Heart left ventricle (tissue), 16 donors: ENCODE results near the gene ZDHHC14. TPM values are rescaled to one million over a fixed set of nuclear protein-coding genes. Genes with fewer than 3 reads are reported as not detected.

Source experiments
- ATAC-seq, 4 donors: fragments of 200-7000 bp; cut with Tn5 transposase; one replicate each; pipeline ENCODE4 v1.9.1; 2020 to 2022; ENCODE audit warnings: moderate library complexity in 4 of 4, mild to moderate bottlenecking in 3 of 4, moderate number of reproducible peaks in 1 of 4
- DNase-seq, 5 donors: peaks; one replicate each; pipeline ENCODE4 v3.0.0-alpha.2; 2020
- H3K27ac ChIP-seq, 12 donors: fragments of 200-600 bp; sonication (generic) in 4 of 12; one replicate each; pipeline versions ENCODE4 v1.5.0 to v1.8.0; 2016 to 2022; ENCODE audit warnings: mild to moderate bottlenecking in 2 of 12
- H3K27me3 ChIP-seq, 9 donors: fragments of 200-600 bp; sonication (generic) in 2 of 9; one replicate each; pipeline versions ENCODE4 v1.5.1 to v1.8.0; 2016 to 2022; ENCODE audit warnings: mild to moderate bottlenecking in 3 of 9
- H3K36me3 ChIP-seq, 9 donors: fragments of 200-600 bp; sonication (generic) in 2 of 9; one replicate each; pipeline versions ENCODE4 v1.5.0 to v1.8.0; 2018 to 2022; ENCODE audit warnings: mild to moderate bottlenecking in 2 of 9
- H3K4me1 ChIP-seq, 12 donors: fragments of 200-600 bp; sonication (generic) in 4 of 12; one replicate each; pipeline versions ENCODE4 v1.5.0 to v1.8.0; 2016 to 2022; ENCODE audit warnings: mild to moderate bottlenecking in 3 of 12
- H3K4me3 ChIP-seq, 12 donors: fragments of 200-600 bp; sonication (generic) in 4 of 12; one replicate each; pipeline versions ENCODE4 v1.5.0 to v1.8.0; 2017 to 2022; ENCODE audit warnings: mild to moderate bottlenecking in 9 of 12, moderate library complexity in 4 of 12
- H3K9me3 ChIP-seq, 12 donors: fragments of 200-600 bp; sonication (generic) in 4 of 12; one replicate each; pipeline versions ENCODE4 v1.5.0 to v1.8.0; 2016 to 2022; ENCODE audit warnings: mild to moderate bottlenecking in 1 of 12
- CTCF ChIP-seq, 12 donors: fragments of 200-600 bp; sonication (generic) in 4 of 12; IDR thresholded peaks; one replicate each; pipeline versions ENCODE4 v1.5.0 to v1.8.0; 2018 to 2022; ENCODE audit warnings: antibody characterized with exemption in 12 of 12, mild to moderate bottlenecking in 5 of 12
- POLR2A ChIP-seq, 2 donors: fragments of 450-650 bp; IDR thresholded peaks; one replicate each; pipeline ENCODE4 v1.6.1; 2017; ENCODE audit warnings: antibody characterized with exemption in 2 of 2, mild to moderate bottlenecking in 2 of 2, moderate library complexity in 2 of 2
- WGBS, 4 donors: extraction: QIAGEN DNeasy Blood & Tissue Kit in 2 of 4; methylation state at CpG; one replicate each; pipeline versions ENCODE4 v1.1.5 to v1.1.7; 2013 to 2018; 5-methylcytosine and 5-hydroxymethylcytosine counted together
- intact Hi-C, 10 donors: fragments of 100-400 bp; cut with DNase I; formaldehyde crosslinking; loops; one replicate each; pipeline versions ENCODE4 v1.11.1 to v1.14.2; 2022
- polyA plus RNA-seq, 2 donors: library from polyadenylated mRNA; stranded (reverse); fragments of 200-250 nt; gene quantifications; one replicate each; pipeline ENCODE4 v1.2.3, GENCODE V29; 2013
- total RNA-seq, 9 donors: library from RNA; depleted of rRNA in 2 of 9; stranded (reverse); fragments of >200 nt in 2 of 9; fragmentation: NEBNext Ultra II Directional in 3 of 9; extraction: Animal tissue kit (Norgen Biotek cat#: 25700) in 3 of 9; gene quantifications; one replicate each; pipeline versions ENCODE4 v1.1.0 to v1.2.4, GENCODE V29; 2016 to 2023
- donor health status: ischemic (EF 13 %, LVEDD 7.1; RV severe dilation, severe dysfunction).
- donor health status: healthy with polysubstance abuse.
- donor health status: DM: no; HTN: yes; CAD: no.
- donor health status: DM: no; HTN: no; CAD: no.
- donor health status: ischemic (EF 25% LVEDD 6.9; RV normal size, moderate dysfunction).
- donor health status: ischemic (EF 25% LVEDD 5.7; RV mildly dilated, moderate dysfunction).
- donor health status: healthy.
- donor health status: DM: yes; HTN: yes; CAD: no.
- donor health status: ischemic (EF 35%, LVEDD 5.7; RV mildly dilated, moderate dysfunction).
- donor health status: nonischemic (EF 11% LVEDD 7.7; RV severe dilation, severe dysfunction).
- donor health status: DM: yes; HTN: yes; CAD: no.
- donor health status: PGD.
- donor health status: ischemic (EF 29% LVEDD 5.4; RV normal size, mild dysfunction).
- donor health status: nonischemic (EF 23%, LVEDD 6.1; RV moderate dilation, normal function).

The ZDHHC14 gene
- total and polyA plus RNA-seq, 11 donors = 7.0 to 25.8 (median 15.4) TPM

GRCh38 chr6:157650801-157651200, 269.8 kb downstream of the ZDHHC14 start:
- Histone ChIP-seq H3K36me3 (peaks cover 0 to 27% (median 9%) of the 10 kb centered on the region in 9 donors), H3K4me3 (no peak overlapping the region), H3K9me3 (no peaks in the 10 kb centered on the region), H3K4me1 (peaks cover 0 to 18% (median 6%) of the 10 kb centered on the region in 12 donors), H3K27ac (no peak overlapping the region), H3K27me3 (no peaks in the 10 kb centered on the region)
- WGBS, 4 donors = 92 to 99% (median 95%) methylated on average over 7 of the region's 7 CpGs
- ATAC-seq = no peak
- intact Hi-C loops = no loop called here
- TF ChIP-seq POLR2A (IDR thresholded peaks at IDR 0.05) = no peak
- TF ChIP-seq CTCF (IDR thresholded peaks at IDR 0.05) = no peak
- DNase-seq = no peak

- ATAC-seq = no peak
- H3K4me1 ChIP-seq = peaks cover 0 to 18% (median 6%) of the 10 kb centered on the region in 12 donors
- no peaks in the 10 kb centered on the region for H3K27me3 ChIP-seq
- H3K36me3 ChIP-seq = peaks cover 0 to 32% (median 12%) of the 10 kb centered on the region in 9 donors
- TF ChIP-seq POLR2A (IDR thresholded peaks at IDR 0.05) (no peak), CTCF (IDR thresholded peaks at IDR 0.05) (no peak)
- H3K4me3 ChIP-seq = no peak overlapping the region
- intact Hi-C loops = no loop called here
- WGBS, 4 donors = 89 to 98% (median 92%) methylated on average over 12 to 13 of the region's 13 CpGs
- H3K27ac ChIP-seq = no peak overlapping the region
- H3K9me3 ChIP-seq = no peaks in the 10 kb centered on the region
- no peak for DNase-seq
Observed at GRCh38 chr6:157651731-157652490, 270.9 kb downstream of the ZDHHC14 start.

DNA sequence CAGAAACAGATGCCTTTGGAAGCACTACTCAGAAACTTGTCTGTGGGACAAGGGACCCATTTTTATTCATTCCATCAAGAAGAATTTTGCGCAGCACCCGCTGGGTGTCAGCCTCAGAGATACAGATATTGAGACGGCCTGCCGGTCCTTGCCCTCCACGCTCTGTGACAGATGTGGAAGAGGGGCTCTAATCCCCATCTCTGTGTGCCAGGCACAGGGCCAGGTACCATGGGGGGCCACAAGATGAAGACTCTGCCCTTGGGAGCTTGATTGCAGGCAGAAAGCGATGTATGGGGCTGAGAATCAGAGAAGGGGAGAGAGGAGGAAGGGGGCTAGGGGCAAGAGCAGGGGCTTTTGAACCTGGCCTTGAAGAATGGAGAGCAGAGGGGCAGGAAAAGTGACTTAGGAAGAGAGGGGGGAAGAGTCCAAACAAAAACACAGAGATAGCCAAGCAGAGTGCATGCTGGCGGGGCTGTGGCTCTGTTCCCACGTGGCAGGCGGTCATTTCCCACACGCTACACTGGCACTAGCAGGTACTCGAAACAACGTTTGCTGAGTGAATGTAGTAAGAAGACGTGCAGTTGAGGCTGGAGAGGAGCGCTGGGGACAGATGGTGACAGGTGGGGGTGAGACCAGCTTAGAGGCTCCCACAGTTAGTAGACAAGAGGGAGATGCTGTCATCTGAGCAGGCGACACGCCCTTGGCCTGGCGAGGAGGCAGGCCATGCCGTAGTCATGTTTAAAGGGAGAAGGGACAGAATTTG, 271.8 kb downstream of the ZDHHC14 start:
- intact Hi-C loops = no loop called here
- Histone ChIP-seq H3K27me3 (no peaks in the 10 kb centered on the region), H3K27ac (no peak overlapping the region), H3K4me3 (no peak overlapping the region), H3K9me3 (no peaks in the 10 kb centered on the region), H3K36me3 (peaks cover 0 to 36% (median 12%) of the 10 kb centered on the region in 9 donors), H3K4me1 (peaks cover 0 to 18% (median 6%) of the 10 kb centered on the region in 12 donors)
- TF ChIP-seq CTCF (IDR thresholded peaks at IDR 0.05) (no peak), POLR2A (IDR thresholded peaks at IDR 0.05) (no peak)
- ATAC-seq (no peak), DNase-seq (no peak)
- 94 to 97% (median 96%) methylated on average over 18 of the region's 18 CpGs for WGBS, 4 donors

DNA sequence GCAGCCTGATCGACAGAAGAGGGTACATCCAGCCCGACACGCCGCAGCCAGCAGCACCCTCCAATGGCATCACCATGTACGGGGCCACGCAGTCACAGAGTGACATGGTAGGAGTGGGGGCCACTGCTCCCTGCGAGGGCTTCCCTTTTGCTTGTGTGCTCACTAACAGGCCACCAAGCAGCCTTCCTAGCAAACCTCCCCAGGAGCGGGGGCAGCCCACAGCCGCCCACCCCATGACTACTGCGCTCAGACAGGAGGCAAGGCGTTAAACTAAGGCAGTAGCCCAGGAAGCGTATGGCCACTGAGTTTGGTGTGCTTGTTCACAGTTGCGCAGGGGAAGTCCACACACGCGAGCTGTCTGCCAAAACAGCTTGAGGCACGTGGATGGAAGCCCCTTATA, 272.5 kb downstream of the ZDHHC14 start:
- DNase-seq (no peak), ATAC-seq (no peak)
- Histone ChIP-seq H3K4me1 (peaks cover 0 to 17% (median 6%) of the 10 kb centered on the region in 12 donors), H3K36me3 (peaks cover 0 to 33% (median 12%) of the 10 kb centered on the region in 9 donors), H3K4me3 (no peak overlapping the region), H3K27me3 (no peaks in the 10 kb centered on the region), H3K27ac (no peak overlapping the region), H3K9me3 (no peaks in the 10 kb centered on the region)
- TF ChIP-seq POLR2A (IDR thresholded peaks at IDR 0.05) (no peak), CTCF (IDR thresholded peaks at IDR 0.05) (no peak)
- intact Hi-C loops = no loop called here
- WGBS, 4 donors = 94 to 97% (median 95%) methylated on average over 14 to 16 of the region's 16 CpGs
